Body of pancreas (tissue), 4 donors: ENCODE measurements around the gene ASPRV1.

Source experiments
- POLR2A ChIP-seq, 3 donors: fragments of 450-650 bp; IDR thresholded peaks; one replicate each; pipeline ENCODE4 v1.6.1; 2016; ENCODE audit warnings: antibody characterized with exemption in 3 of 3, mild to moderate bottlenecking in 2 of 3
- TF ChIP-seq, protein P1 (sequence below), 7 experiments: fragments of 450-650 bp in 4 of 7; fragments of 200-600 bp in 3 of 7; sonication (generic) in 3 of 7; IDR thresholded peaks; one replicate each; pipeline ENCODE4 v1.5.1; 2016 to 2019; ENCODE audit warnings: antibody characterized with exemption in 7 of 7

GRCh38 chr2:69983392-69983966, 22.0 kb upstream of the ASPRV1 start:
- TF ChIP-seq POLR2A (IDR thresholded peaks at IDR 0.05) = no peak
- TF ChIP-seq, protein P1, sequence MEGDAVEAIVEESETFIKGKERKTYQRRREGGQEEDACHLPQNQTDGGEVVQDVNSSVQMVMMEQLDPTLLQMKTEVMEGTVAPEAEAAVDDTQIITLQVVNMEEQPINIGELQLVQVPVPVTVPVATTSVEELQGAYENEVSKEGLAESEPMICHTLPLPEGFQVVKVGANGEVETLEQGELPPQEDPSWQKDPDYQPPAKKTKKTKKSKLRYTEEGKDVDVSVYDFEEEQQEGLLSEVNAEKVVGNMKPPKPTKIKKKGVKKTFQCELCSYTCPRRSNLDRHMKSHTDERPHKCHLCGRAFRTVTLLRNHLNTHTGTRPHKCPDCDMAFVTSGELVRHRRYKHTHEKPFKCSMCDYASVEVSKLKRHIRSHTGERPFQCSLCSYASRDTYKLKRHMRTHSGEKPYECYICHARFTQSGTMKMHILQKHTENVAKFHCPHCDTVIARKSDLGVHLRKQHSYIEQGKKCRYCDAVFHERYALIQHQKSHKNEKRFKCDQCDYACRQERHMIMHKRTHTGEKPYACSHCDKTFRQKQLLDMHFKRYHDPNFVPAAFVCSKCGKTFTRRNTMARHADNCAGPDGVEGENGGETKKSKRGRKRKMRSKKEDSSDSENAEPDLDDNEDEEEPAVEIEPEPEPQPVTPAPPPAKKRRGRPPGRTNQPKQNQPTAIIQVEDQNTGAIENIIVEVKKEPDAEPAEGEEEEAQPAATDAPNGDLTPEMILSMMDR (IDR thresholded peaks at IDR 0.05) = no peak
